NCI-H524 treated with DMSO at 0.1 percent for 48 hours (cell line): ENCODE results near the gene VPS13C.
"Not testable (repeated sequence)": the region's sequence is repeated elsewhere in the genome, so short reads cannot be mapped to it uniquely, and the experiment has no call there.

Experiments
- DNase-seq: peaks from one replicate; lab custom pipeline; 2025; lab: John Stamatoyannopoulos, UW

The VPS13C gene

DNA sequence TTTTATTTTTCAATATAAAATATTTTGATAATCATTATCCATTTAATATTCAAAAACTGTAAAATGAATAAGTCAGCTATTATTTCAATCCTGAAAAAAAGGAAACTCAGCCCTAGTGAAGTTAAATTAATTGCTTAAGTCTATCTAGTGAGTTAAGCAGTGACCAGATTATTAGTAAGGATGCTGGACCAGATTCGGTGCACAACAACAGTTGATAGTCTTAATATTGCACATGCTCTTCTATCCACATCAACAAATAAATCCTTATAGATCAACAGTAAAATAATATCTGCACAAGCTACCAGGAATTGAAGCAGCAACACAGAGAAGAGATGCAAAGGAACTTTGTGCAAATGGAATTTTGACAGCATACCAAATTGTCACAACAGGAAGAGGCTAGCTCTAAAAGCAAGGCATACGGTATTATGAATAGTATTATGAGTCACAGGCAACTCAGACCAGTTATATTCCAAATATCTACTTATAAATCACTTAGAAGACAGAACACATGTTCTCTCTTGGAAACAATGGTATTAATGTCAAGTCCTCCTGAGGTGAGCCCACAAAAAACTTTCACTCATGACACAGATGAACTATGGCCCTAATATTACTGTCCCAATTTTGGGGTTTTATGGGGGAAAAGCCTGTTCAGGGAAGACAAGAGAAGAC is 24.9 kb downstream of the VPS13C start:
- no peak for DNase-seq

- no peak for DNase-seq
These were observed 32.3 kb downstream of the VPS13C start for GRCh38 chr15:62027916-62028315.

- no peak for DNase-seq
These were observed 33.0 kb downstream of the VPS13C start for GRCh38 chr15:62027263-62027565.

DNA sequence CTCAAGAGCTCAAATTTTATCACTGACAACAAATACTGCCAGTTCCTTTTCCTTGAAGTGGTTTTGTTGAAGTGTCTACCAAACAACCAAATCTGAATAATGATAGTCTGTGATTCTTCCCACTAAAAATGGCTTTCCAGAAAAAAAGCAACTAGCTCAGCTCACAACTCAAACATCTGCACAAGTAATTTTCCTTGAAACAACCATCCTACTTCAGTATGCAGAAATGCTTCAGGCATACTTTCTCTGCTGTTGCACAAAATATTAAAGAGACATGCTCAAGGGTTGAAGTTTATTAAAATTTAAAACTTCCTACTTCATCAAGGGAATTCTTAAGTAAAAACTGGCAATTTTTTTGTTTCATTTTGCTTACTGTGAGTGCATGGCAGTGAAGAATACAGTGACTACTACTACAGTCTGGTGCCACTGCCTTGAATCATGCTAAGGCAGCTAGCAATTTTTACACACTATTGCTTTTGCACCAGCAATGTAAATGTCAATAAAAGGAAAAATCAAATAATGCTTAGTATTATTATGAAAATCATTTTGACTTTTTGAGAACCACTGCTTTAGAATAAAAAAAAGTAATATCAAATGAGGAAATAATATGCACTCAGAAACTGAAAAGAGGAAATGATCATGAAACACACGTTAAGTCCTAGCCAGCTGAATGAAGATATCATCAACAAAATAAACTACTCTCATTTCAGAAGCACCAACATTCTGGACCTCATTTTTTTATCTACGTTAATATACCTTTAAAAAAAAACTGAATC is 33.6 kb downstream of the VPS13C start:
- no peak for DNase-seq

DNA sequence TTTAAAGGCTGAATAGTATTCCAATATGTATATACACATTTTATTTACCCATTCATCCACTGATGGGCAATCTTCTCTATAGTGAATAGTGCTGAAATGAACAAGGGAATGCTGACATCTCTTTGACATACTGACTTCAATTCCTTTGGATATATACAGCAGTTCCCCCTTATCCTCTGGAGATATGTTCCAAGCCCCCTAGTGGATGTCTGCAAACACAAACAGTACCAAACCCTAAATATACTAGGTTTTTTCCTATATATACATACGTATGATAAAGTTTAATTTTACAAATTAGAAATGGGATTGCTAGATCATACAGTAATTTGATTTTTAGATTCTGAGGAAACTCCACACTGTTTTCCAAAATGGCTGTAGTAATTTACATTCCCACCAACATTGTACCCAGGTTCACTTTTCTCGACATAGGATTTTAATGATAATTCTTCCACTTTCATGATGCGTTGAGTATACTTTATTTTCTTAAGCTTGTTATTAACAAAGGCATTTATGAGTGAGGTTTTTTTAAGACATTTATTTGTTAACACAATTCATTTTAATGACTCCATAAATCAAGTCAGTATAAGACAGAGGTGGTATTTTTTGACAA is 38.2 kb downstream of the VPS13C start:
- no peak for DNase-seq

- no peak for DNase-seq
These were observed 39.6 kb downstream of the VPS13C start for GRCh38 chr15:62020576-62021160.

- not testable (repeated sequence) for DNase-seq
These were observed 54.9 kb downstream of the VPS13C start for GRCh38 chr15:62005354-62005753.

- DNase-seq, result no peak
These were observed 62.5 kb downstream of the VPS13C start for GRCh38 chr15:61997786-61998185.

DNA sequence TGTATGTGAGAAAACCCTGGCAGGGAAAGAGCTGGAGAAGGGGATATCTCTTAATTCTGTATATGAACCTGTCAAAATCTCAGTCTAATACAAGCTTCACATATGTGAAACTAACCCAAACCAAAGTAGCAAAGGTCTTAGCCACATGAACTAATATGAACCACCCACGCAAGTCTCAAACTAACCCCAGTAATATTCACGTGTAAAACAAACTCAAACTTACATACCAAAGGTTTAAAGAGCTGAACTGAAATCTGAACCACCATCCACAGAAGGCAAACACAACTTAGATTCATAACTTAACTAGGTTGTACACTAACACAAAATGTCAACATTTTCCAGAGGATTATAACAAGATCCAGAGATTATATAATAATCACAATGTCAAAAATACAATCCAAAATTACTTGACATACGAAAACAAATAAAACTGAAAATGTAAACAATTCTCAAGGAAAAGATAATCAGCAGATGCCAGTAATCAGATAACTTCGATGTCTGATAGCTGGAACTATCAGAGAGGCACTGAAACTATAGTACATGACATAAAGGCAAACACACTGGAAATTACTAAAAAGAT is 64.1 kb downstream of the VPS13C start:
- no peak for DNase-seq

GRCh38 chr15:61994216-61994615 is 66.0 kb downstream of the VPS13C start:
- no peak for DNase-seq

DNA sequence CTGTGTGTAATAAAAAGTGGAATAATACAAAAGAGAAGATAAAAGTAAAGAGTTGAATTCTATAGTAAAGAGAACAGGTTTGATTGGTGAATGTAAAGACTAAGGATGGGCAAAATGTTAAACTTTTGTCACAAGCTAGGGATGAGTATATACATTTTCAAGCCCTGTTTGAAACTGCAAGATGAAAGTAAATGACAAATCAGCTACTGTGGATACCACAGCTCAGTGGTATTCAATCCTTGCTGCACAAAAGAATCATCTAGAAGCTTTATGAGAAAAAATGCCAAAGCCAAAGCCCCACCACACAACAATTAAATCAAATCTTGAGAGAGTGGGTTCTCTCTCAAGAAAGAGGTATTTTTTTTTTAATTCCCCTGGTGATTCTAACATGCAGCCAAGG is 67.7 kb downstream of the VPS13C start:
- DNase-seq, result no peak

DNA sequence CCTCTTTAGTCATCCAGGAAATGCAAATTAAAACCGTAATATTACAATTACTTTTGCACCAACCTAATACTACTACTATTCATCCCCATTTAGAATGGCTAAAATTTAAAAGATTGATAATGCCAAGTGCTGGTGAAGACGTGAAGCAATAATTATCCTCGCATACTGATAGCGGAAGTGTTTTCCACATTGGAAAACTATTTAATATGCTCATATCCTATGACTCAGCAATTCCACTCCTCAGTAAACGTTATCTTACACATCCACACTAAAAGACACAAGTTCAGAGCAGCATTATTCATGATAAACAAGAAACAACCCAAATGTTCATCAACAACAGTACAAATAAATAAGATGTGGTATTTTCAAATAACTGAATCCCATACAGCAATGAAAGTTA is 70.6 kb downstream of the VPS13C start:
- no peak for DNase-seq

DNA sequence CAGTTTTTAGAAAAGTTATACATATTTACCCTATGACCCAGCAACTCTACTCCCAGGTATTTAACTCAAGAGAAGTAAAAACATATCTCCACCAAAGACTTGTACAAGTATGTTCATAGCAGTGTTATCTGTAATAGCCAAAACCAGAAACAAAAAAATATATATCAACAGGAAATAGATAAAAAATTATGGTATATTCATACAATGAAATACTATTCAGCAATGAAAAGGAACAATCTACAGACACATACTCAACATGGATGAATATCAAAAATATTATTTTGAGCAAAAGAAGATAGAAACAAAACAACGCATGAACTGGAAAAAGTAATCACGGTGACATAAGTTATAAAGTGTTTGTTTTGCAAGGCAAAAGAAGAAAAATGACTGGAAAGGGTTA is 72.4 kb downstream of the VPS13C start:
- no peak for DNase-seq

DNA sequence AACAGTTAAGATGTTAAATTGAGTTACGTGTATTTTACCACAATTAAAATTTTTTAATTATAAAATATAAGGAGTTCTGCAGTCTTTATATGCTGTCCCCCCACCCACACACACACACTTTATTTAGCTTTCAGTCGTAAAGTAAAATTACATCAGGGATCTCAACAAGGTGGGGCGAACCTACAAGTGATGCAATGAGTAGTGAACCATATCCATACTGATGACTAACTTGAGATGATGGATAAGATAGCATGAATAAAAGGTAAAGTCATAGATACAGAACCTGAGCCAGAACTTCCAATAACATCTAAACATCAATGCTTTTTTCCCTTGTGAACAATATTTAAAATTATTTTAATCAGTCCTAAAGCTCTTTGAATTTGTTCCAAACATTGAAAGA is 77.2 kb downstream of the VPS13C start:
- no peak for DNase-seq

- no peak for DNase-seq
These were observed 82.0 kb downstream of the VPS13C start for GRCh38 chr15:61978225-61978624.

- DNase-seq, result no peak
These were observed 85.5 kb downstream of the VPS13C start for GRCh38 chr15:61974759-61975158.

DNA sequence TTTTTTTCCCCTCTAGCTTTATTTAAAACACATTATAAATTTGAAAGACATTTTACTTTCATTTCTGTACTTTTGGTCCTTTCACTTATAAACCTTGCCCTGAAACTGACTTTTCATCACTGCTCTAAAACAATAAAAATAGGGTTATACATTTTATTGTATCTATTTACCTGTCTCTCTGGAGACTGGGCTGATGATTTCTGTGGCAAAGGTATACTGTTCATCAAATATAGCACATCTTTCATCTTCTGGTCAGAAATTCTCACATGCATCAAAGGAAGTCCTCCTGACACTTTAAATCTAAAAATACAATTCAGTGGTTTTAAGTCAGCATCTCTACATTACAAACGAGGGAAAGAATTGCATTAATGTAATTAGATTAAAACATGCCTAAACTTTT is 86.1 kb downstream of the VPS13C start:
- DNase-seq, result no peak

- DNase-seq, result no peak
These were observed 108.3 kb downstream of the VPS13C start for GRCh38 chr15:61951949-61952348.

DNA sequence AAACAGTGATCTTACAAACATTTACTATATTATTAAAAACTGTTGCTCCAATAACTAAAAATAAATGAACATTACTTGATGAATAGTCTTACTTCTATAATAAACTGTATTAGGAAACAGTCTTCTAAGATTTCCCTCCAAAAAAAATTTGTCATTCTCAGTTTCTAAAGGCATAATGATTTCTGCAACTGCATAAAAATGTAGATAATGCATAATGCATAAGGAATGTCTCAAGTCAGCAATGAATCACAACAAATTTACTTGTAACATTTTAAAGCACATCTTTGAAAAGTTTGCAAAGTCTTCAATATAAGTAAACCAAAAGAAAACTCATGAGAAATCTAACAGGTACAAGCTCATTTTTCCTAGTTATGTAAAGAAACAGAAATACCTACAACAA is 113.5 kb downstream of the VPS13C start:
- DNase-seq, result no peak

DNA sequence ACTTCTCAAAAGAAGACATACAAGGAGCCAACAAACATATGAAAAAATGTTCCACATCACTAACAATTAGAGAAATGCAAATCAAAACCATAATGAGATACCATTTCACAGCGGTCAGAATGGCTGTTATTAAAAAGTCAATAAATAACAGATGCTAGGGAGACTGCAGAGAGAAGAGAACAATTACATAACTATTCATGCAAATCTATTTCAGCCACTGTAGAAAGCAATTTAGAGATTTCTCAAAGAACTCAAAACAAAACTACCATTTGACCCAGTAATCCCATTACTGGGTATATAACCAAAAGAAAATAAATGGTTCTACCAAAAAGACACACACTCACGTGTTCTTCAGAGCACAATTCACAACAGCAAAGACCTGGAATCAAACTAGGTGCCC is 116.3 kb downstream of the VPS13C start:
- no peak for DNase-seq

- no peak for DNase-seq
These were observed 122.0 kb downstream of the VPS13C start for GRCh38 chr15:61938249-61938648.

DNA sequence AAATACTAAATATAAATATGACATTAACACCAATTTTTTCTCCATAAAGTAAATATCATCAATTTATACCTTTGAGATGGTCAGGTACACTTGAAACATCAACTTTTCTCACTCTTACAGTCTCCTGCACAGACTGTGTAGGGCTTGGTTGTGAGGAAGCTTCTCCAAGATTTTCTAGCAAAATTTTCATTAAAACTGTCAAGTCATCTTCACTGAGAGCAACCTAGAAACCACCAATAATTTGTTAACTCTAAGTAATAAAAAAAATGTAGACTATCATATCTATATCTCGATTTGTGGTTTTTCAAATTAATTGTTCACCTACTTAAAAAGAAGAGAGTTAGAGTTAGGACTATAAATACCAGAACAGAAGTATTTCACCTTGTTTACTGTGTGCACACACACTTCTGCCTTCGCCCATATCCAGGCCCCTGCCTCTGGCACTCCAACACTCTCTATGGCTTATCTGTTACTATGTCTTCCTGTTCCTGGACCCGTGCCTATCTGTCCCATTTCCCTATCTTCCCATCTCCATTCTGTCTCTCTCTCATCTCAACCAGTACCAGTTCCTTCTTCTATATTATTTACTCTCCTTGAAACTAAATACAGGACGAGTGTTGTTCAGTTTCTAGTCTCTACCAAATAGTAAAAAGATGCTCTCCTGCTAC is 123.6 kb downstream of the VPS13C start:
- no peak for DNase-seq
